Measurements from ENCODE around the gene INSC. TPM values are rescaled to one million over a fixed set of nuclear protein-coding genes. Genes with fewer than 3 reads are reported as not detected.

The INSC gene
- total RNA-seq, 1 experiment from 2014 or later = 0.17 TPM

GRCh38 chr11:15238856-15239255 lies 124.1 kb downstream of the INSC start:
- ATAC-seq = no peak
- Histone ChIP-seq H3K27me3 (ENCODE audit: insufficient read depth, low read length) (0 out of 2 replicates have a peak, but pooled peaks cover under 1% of the 10 kb centered on the region), H3K4me2 (ENCODE audit: low read length) (no peak overlapping the region), H4K20me1 (ENCODE audit: insufficient read depth) (no peaks in the 10 kb centered on the region), H3K9me2 (ENCODE audit: insufficient read depth) (no peaks in the 10 kb centered on the region), H2AFZ (ENCODE audit: low read depth, low read length, poor library complexity, severe bottlenecking) (no peak overlapping the region), H3K4me1 (ENCODE audit: control insufficient read depth in 1 of 2, insufficient read depth in 2 of 2, low read length in 2 of 2) (no peaks in the 10 kb centered on the region), H3K9ac (ENCODE audit: low read length) (no peak overlapping the region), H3K36me3 (ENCODE audit: control insufficient read depth in 1 of 2, insufficient read depth in 2 of 2, low read length in 2 of 2) (no peaks in the 10 kb centered on the region), H3K27ac (ENCODE audit: low read depth, low read length) (no peak overlapping the region), H3K4me3 (replicated peaks in 1 of 2; ENCODE audit: low read depth in 1 of 2, low read length in 2 of 2) (no peak overlapping the region), H3K79me2 (ENCODE audit: insufficient read depth, low read length) (no peaks in the 10 kb centered on the region), H3K9me3 (ENCODE audit: control insufficient read depth in 1 of 2, insufficient read depth in 1 of 2, low read depth in 1 of 2, low read length in 2 of 2) (no peaks in the 10 kb centered on the region)
- no peak for DNase-seq (ENCODE audit: low read depth, low spot score)
- BruUV-seq (replicated peaks) = no TSS peak
- ChIA-PET CTCF (no interaction called here), RAD21 (ENCODE audit: low non-redundant PET in 1 of 2, low total read pairs in 2 of 2, uncharacterized antibody in 2 of 2, unreplicated experiment in 2 of 2) (no interaction called here), POLR2A (no interaction called here)
- intact Hi-C loops (cut with micrococcal nuclease) = no loop called here
- TF ChIP-seq SIN3A (IDR thresholded peaks at IDR 0.05; ENCODE audit: low read depth) = no peak
- no peak for TF ChIP-seq ELF1 (IDR thresholded peaks at IDR 0.05; ENCODE audit: borderline replicate concordance, low read depth)
- TF ChIP-seq YY1 (IDR thresholded peaks at IDR 0.05; ENCODE audit: extremely low read depth, insufficient replicate concordance, low read depth, low read length) = no peak
- TF ChIP-seq EGR1 (IDR thresholded peaks at IDR 0.05; ENCODE audit: low read depth) = no peak
- TF ChIP-seq POLR2AphosphoS5 (IDR thresholded peaks at IDR 0.05; ENCODE audit: low read depth, low read length) = no peak
- no peak for TF ChIP-seq ZFX (IDR thresholded peaks at IDR 0.05)
- TF ChIP-seq SRF (IDR thresholded peaks at IDR 0.05; ENCODE audit: low read depth) = no peak
- no peak for TF ChIP-seq CEBPB (IDR thresholded peaks at IDR 0.05; ENCODE audit: low read depth)
- TF ChIP-seq MAX (IDR thresholded peaks at IDR 0.05) = no peak

GRCh38 chr11:15248749-15249148 lies 134.0 kb downstream of the INSC start:
- ATAC-seq = no peak
- Histone ChIP-seq H3K79me2 (ENCODE audit: insufficient read depth, low read length) (no peaks in the 10 kb centered on the region), H3K9ac (ENCODE audit: low read length) (no peak overlapping the region), H3K9me3 (ENCODE audit: control insufficient read depth in 1 of 2, insufficient read depth in 1 of 2, low read depth in 1 of 2, low read length in 2 of 2) (no peaks in the 10 kb centered on the region), H2AFZ (ENCODE audit: low read depth, low read length, poor library complexity, severe bottlenecking) (no peak overlapping the region), H3K9me2 (ENCODE audit: insufficient read depth) (no peaks in the 10 kb centered on the region), H4K20me1 (ENCODE audit: insufficient read depth) (no peaks in the 10 kb centered on the region), H3K36me3 (ENCODE audit: control insufficient read depth in 1 of 2, insufficient read depth in 2 of 2, low read length in 2 of 2) (no peaks in the 10 kb centered on the region), H3K4me1 (ENCODE audit: control insufficient read depth in 1 of 2, insufficient read depth in 2 of 2, low read length in 2 of 2) (no peaks in the 10 kb centered on the region), H3K4me3 (replicated peaks in 1 of 2; ENCODE audit: low read depth in 1 of 2, low read length in 2 of 2) (no peak overlapping the region), H3K27ac (ENCODE audit: low read depth, low read length) (no peak overlapping the region), H3K4me2 (ENCODE audit: low read length) (no peak overlapping the region), H3K27me3 (ENCODE audit: insufficient read depth, low read length) (0 out of 2 replicates have a peak, but pooled peaks cover 3% of the 10 kb centered on the region)
- no peak for DNase-seq (ENCODE audit: low read depth, low spot score)
- BruUV-seq (replicated peaks) = no TSS peak
- intact Hi-C loops (cut with micrococcal nuclease) = no loop called here
- ChIA-PET POLR2A (no interaction called here), RAD21 (ENCODE audit: low non-redundant PET in 1 of 2, low total read pairs in 2 of 2, uncharacterized antibody in 2 of 2, unreplicated experiment in 2 of 2) (no interaction called here), CTCF (no interaction called here)
- TF ChIP-seq REST (IDR thresholded peaks at IDR 0.05; ENCODE audit: low read depth) (no peak), SP1 (IDR thresholded peaks at IDR 0.05; ENCODE audit: low read depth) (no peak), EZH2 (IDR thresholded peaks at IDR 0.05) (no peak), FOSL1 (IDR thresholded peaks at IDR 0.05; ENCODE audit: low read depth) (no peak), CTCF (IDR thresholded peaks at IDR 0.05 in 2 of 3, conservative IDR thresholded peaks at IDR 0.05 in 1 of 3; ENCODE audit: borderline replicate concordance in 1 of 3, insufficient read depth in 1 of 3, low read depth in 2 of 3, low read length in 2 of 3) (no peak), ZBTB33 (IDR thresholded peaks at IDR 0.05; ENCODE audit: extremely low read depth, insufficient replicate concordance, low read length) (no peak)

Data from HCT116 (cell line).